WTC11 (cell line): ENCODE data around the gene TTC39A. TPM values are rescaled to one million over a fixed set of nuclear protein-coding genes. Genes with fewer than 3 reads are reported as not detected.

Experiments
- ATAC-seq: fragments of 200-7000 bp; cut with Tn5 transposase; 2 replicates; pipeline ENCODE4 v1.10.0; 2021; ENCODE audit warnings: mild to moderate bottlenecking, moderate library complexity
- CTCF ChIA-PET: fragments of 300-600 bp; sonication (Branson Sonifier 250); formaldehyde crosslinking; loops from one replicate; lab custom pipeline; 2021; ENCODE audit warnings: antibody characterized with exemption; lab: Charles Lee
- POLR2A ChIA-PET: fragments of 350-600 bp; sonication (Branson Sonifier 250); formaldehyde crosslinking; loops from one replicate; lab custom pipeline; 2021; ENCODE audit warnings: antibody characterized with exemption; lab: Charles Lee
- DNase-seq: peaks from one replicate; pipeline ENCODE4 v3.0.0; 2021; ENCODE audit warnings: low spot score
- H3K27ac Mint-ChIP-seq: 2 replicates; pipeline ENCODE4 v1.8.0; 2021; ENCODE audit warnings: mixed read lengths
- H3K27me3 Mint-ChIP-seq: 2 replicates; pipeline ENCODE4 v1.8.0; 2021; ENCODE audit warnings: low read depth, mild to moderate bottlenecking, moderate library complexity, mixed read lengths
- H3K36me3 Mint-ChIP-seq: 2 replicates; pipeline ENCODE4 v1.8.0; 2021; ENCODE audit warnings: mixed read lengths
- H3K4me1 Mint-ChIP-seq: 2 replicates; pipeline ENCODE4 v1.8.0; 2022; ENCODE audit warnings: mixed read lengths
- H3K4me3 Mint-ChIP-seq: 2 replicates; pipeline ENCODE4 v1.8.0; 2021; ENCODE audit warnings: mild to moderate bottlenecking, moderate library complexity, mixed read lengths
- H3K9me3 Mint-ChIP-seq: 2 replicates; pipeline ENCODE4 v1.8.0; 2021; ENCODE audit warnings: mixed read lengths
- ATF6 ChIP-seq: sonication (generic); formaldehyde crosslinking; IDR thresholded peaks from 2 replicates; pipeline ENCODE4 v1.8.1; 2023; ENCODE audit warnings: mild to moderate bottlenecking, missing genetic modification reagents
- CREM ChIP-seq: sonication (generic); formaldehyde crosslinking; IDR thresholded peaks from 2 replicates; pipeline ENCODE4 v1.8.1; 2022; ENCODE audit warnings: mild to moderate bottlenecking, missing genetic modification reagents, moderate library complexity
- ELF4 ChIP-seq: sonication (generic); formaldehyde crosslinking; IDR thresholded peaks from 2 replicates; pipeline ENCODE4 v1.8.1; 2022; ENCODE audit warnings: low read depth, mild to moderate bottlenecking, moderate library complexity, missing genetic modification reagents
- FOXK1 ChIP-seq: sonication (generic); formaldehyde crosslinking; IDR thresholded peaks from 2 replicates; pipeline ENCODE4 v1.8.0; 2022; ENCODE audit warnings: mild to moderate bottlenecking, moderate library complexity, missing genetic modification reagents
- GTF2I ChIP-seq: fragments of 250-450 bp; sonication (Bioruptor Pico); conservative IDR thresholded peaks from 2 replicates; pipeline ENCODE4 v1.4.0; 2021; ENCODE audit warnings: mild to moderate bottlenecking
- IRF1 ChIP-seq: sonication (generic); formaldehyde crosslinking; IDR thresholded peaks from 2 replicates; pipeline ENCODE4 v1.8.0; 2023; ENCODE audit warnings: missing genetic modification reagents
- IRF2 ChIP-seq: sonication (generic); formaldehyde crosslinking; IDR thresholded peaks from 2 replicates; pipeline ENCODE4 v1.8.0; 2022; ENCODE audit warnings: low read depth, missing genetic modification reagents, borderline replicate concordance
- JAZF1 ChIP-seq: fragments of 250-450 bp; sonication (Bioruptor Pico); IDR thresholded peaks from 2 replicates; pipeline ENCODE4 v1.9.0; 2021; ENCODE audit warnings: moderate library complexity, mild to moderate bottlenecking, inconsistent platforms
- MAX ChIP-seq: sonication (generic); formaldehyde crosslinking; IDR thresholded peaks from 2 replicates; pipeline ENCODE4 v1.8.0; 2022; ENCODE audit warnings: mild to moderate bottlenecking, missing genetic modification reagents
- MYBL2 ChIP-seq: sonication (generic); formaldehyde crosslinking; IDR thresholded peaks from 2 replicates; pipeline ENCODE4 v1.8.1; 2023; ENCODE audit warnings: mild to moderate bottlenecking, moderate library complexity, missing genetic modification reagents
- NFE2L1 ChIP-seq: sonication (generic); formaldehyde crosslinking; IDR thresholded peaks from 2 replicates; pipeline ENCODE4 v1.8.1; 2023; ENCODE audit warnings: missing genetic modification reagents
- NR3C1 ChIP-seq: sonication (generic); formaldehyde crosslinking; conservative IDR thresholded peaks from 2 replicates; pipeline ENCODE4 v1.8.1; 2023; ENCODE audit warnings: low read depth, mild to moderate bottlenecking, missing genetic modification reagents
- OVOL2 ChIP-seq: fragments of 250-450 bp; sonication (Bioruptor Pico); IDR thresholded peaks from 2 replicates; pipeline ENCODE4 v1.9.0; 2021; ENCODE audit warnings: mild to moderate bottlenecking, borderline replicate concordance
- SMAD3 ChIP-seq: sonication (generic); formaldehyde crosslinking; IDR thresholded peaks from 2 replicates; pipeline ENCODE4 v1.8.0; 2022; ENCODE audit warnings: missing genetic modification reagents, mild to moderate bottlenecking, borderline replicate concordance
- STAT6 ChIP-seq: sonication (generic); formaldehyde crosslinking; conservative IDR thresholded peaks from 2 replicates; pipeline ENCODE4 v1.8.1; 2023; ENCODE audit warnings: mild to moderate bottlenecking, low read depth, missing genetic modification reagents, moderate library complexity
- TCF7 ChIP-seq: sonication (generic); formaldehyde crosslinking; IDR thresholded peaks from 2 replicates; pipeline ENCODE4 v1.8.0; 2022; ENCODE audit warnings: mild to moderate bottlenecking, low read depth, missing genetic modification reagents, moderate library complexity
- TEAD4 ChIP-seq: sonication (generic); formaldehyde crosslinking; IDR thresholded peaks from 2 replicates; pipeline ENCODE4 v1.8.0; 2022; ENCODE audit warnings: mild to moderate bottlenecking, missing genetic modification reagents
- USF1 ChIP-seq: sonication (generic); formaldehyde crosslinking; IDR thresholded peaks from 2 replicates; pipeline ENCODE4 v1.8.0; 2022; ENCODE audit warnings: mild to moderate bottlenecking, missing genetic modification reagents
- USF2 ChIP-seq: sonication (generic); formaldehyde crosslinking; IDR thresholded peaks from 2 replicates; pipeline ENCODE4 v1.8.1; 2023; ENCODE audit warnings: mild to moderate bottlenecking, missing genetic modification reagents, moderate library complexity
- ZMAT4 ChIP-seq: fragments of 250-450 bp; sonication (Bioruptor Pico); IDR thresholded peaks from 2 replicates; pipeline ENCODE4 v1.9.0; 2021; ENCODE audit warnings: mild to moderate bottlenecking
- ZNF121 ChIP-seq: sonication (generic); formaldehyde crosslinking; IDR thresholded peaks from 2 replicates; pipeline ENCODE4 v1.8.0; 2023; ENCODE audit warnings: missing genetic modification reagents
- ZNF219 ChIP-seq: sonication (generic); formaldehyde crosslinking; IDR thresholded peaks from 2 replicates; pipeline ENCODE4 v1.8.0; 2023; ENCODE audit warnings: missing genetic modification reagents, mild to moderate bottlenecking, borderline replicate concordance
- ZNF232 ChIP-seq: sonication (generic); formaldehyde crosslinking; IDR thresholded peaks from 2 replicates; pipeline ENCODE4 v1.8.0; 2022; ENCODE audit warnings: mild to moderate bottlenecking, missing genetic modification reagents
- ZNF317 ChIP-seq: sonication (generic); formaldehyde crosslinking; IDR thresholded peaks from 2 replicates; pipeline ENCODE4 v1.8.1; 2023; ENCODE audit warnings: low read depth, mild to moderate bottlenecking, moderate library complexity, missing genetic modification reagents, borderline replicate concordance
- ZNF396 ChIP-seq: fragments of 250-450 bp; sonication (Bioruptor Pico); IDR thresholded peaks from 2 replicates; pipeline ENCODE4 v1.8.0; 2021; ENCODE audit warnings: mild to moderate bottlenecking, moderate library complexity, borderline replicate concordance
- ZSCAN18 ChIP-seq: fragments of 250-450 bp; sonication (Bioruptor Pico); IDR thresholded peaks from 2 replicates; pipeline ENCODE4 v2.1.2; 2022; ENCODE audit warnings: mild to moderate bottlenecking, moderate library complexity
- total RNA-seq: library from RNA; stranded (reverse); gene quantifications from 3 replicates; pipeline ENCODE4 v1.2.3, GENCODE V29; 2021

TTC39A gene
- total RNA-seq, 1 experiment from 2014 or later = 3.4 TPM

- H3K27ac Mint-ChIP-seq = no peak overlapping the region
- POLR2A ChIA-PET = no interaction called here
- no peak overlapping the region for H3K4me3 Mint-ChIP-seq
- H3K27me3 Mint-ChIP-seq = no peaks in the 10 kb centered on the region
- no peaks in the 10 kb centered on the region for H3K4me1 Mint-ChIP-seq
- TF ChIP-seq GTF2I (CRISPR knock-in tag) (no peak), NR3C1 (CRISPR knock-in tag) (no peak), ZNF121 (peak; percentile 50; the same call in 1 of the 2 replicates)
- CTCF ChIA-PET = interaction anchor here (1.1 kb wide), 1 partner anchor 20 kb away, joined by 6 read pairs; no protein-coding TSS in a partner anchor
- DNase-seq = no peak
- H3K9me3 Mint-ChIP-seq = no peaks in the 10 kb centered on the region
- ATAC-seq = no peak
- peaks cover 7% of the 10 kb centered on the region for H3K36me3 Mint-ChIP-seq
Observed at GRCh38 chr1:51276286-51276685, 54.1 kb downstream of the TTC39A start.

- Mint-ChIP-seq H3K4me1 (no peaks in the 10 kb centered on the region), H3K9me3 (no peaks in the 10 kb centered on the region), H3K36me3 (peaks cover 20% of the 10 kb centered on the region), H3K27me3 (no peaks in the 10 kb centered on the region), H3K27ac (0 out of 2 replicates have a peak overlapping the region, but pooled peaks have one; percentile 26), H3K4me3 (no peak overlapping the region)
- DNase-seq (no peak), ATAC-seq (no peak)
- CTCF ChIA-PET = no interaction called here
- TF ChIP-seq ZNF317 (CRISPR knock-in tag) (no peak), TCF7 (CRISPR knock-in tag) (no peak), TEAD4 (CRISPR knock-in tag) (no peak), STAT6 (CRISPR knock-in tag) (no peak), OVOL2 (CRISPR knock-in tag) (no peak), IRF1 (CRISPR knock-in tag) (no peak), ZMAT4 (no peak), NFE2L1 (CRISPR knock-in tag) (no peak), ZNF232 (CRISPR knock-in tag) (no peak), ZSCAN18 (CRISPR knock-in tag) (no peak), FOXK1 (CRISPR knock-in tag) (no peak), ELF4 (no peak), JAZF1 (CRISPR knock-in tag) (no peak), SMAD3 (CRISPR knock-in tag) (no peak), IRF2 (no peak), ZNF396 (no peak), MAX (CRISPR knock-in tag) (no peak)
- POLR2A ChIA-PET = no interaction called here
Observed at GRCh38 chr1:51274676-51275075, 55.7 kb downstream of the TTC39A start.

GRCh38 chr1:51272916-51273315 is 57.4 kb downstream of the TTC39A start:
- H3K36me3 Mint-ChIP-seq = peaks cover 20% of the 10 kb centered on the region
- ATAC-seq (no peak), DNase-seq (no peak)
- CTCF ChIA-PET = no interaction called here
- POLR2A ChIA-PET = no interaction called here
- TF ChIP-seq MYBL2 (no peak), OVOL2 (CRISPR knock-in tag) (no peak), ZNF219 (no peak), USF2 (CRISPR knock-in tag) (no peak), CREM (CRISPR knock-in tag) (no peak), USF1 (CRISPR knock-in tag) (no peak), ATF6 (no peak)
- TF ChIP-seq, all 79 proteins: peak for 0
- Mint-ChIP-seq H3K9me3 (no peaks in the 10 kb centered on the region), H3K4me3 (no peak overlapping the region), H3K27me3 (no peaks in the 10 kb centered on the region), H3K4me1 (no peaks in the 10 kb centered on the region), H3K27ac (no peak overlapping the region)
